Adrenal gland (tissue), 5 donors: ENCODE data around the gene ITLN2.
"Not testable (repeated sequence)": the region's sequence is repeated elsewhere in the genome, so short reads cannot be mapped to it uniquely, and the experiment has no call there.

Experiments used
- CTCF ChIP-seq, 6 experiments: fragments of 450-650 bp in 4 of 6; fragments of 200-600 bp in 2 of 6; sonication (generic) in 1 of 6; IDR thresholded peaks; 1 replicate in 5 of 6; 2 replicates in 1 of 6; pipeline versions ENCODE4 v1.5.1 to v1.8.0; 2016 to 2021; ENCODE audit warnings: antibody characterized with exemption in 6 of 6, mild to moderate bottlenecking in 2 of 6, moderate library complexity in 1 of 6
- POLR2A ChIP-seq, 2 donors: fragments of 450-650 bp; IDR thresholded peaks; one replicate each; pipeline ENCODE4 v1.6.1; 2017; ENCODE audit warnings: antibody characterized with exemption in 2 of 2, mild to moderate bottlenecking in 2 of 2, moderate library complexity in 1 of 2
- donor health status: DM: no; HTN: no; CAD: no.

GRCh38 chr1:160992036-160992435 lies 37.4 kb upstream of the ITLN2 start:
- TF ChIP-seq POLR2A, CTCF (IDR thresholded peaks at IDR 0.05): not testable (repeated sequence)
